H1 (cell line): ENCODE results near the gene LACTB. TPM values are rescaled to one million over a fixed set of nuclear protein-coding genes. Genes with fewer than 3 reads are reported as not detected.

Source experiments
- CTCF ChIA-PET: fragments of 300-600 bp; sonication (Branson Sonifier 250); formaldehyde crosslinking; loops from one replicate; lab custom pipeline; 2021; ENCODE audit not compliant: partially characterized antibody; lab: Charles Lee
- POLR2A ChIA-PET: fragments of 300-600 bp; sonication (Branson Sonifier 250); formaldehyde crosslinking; loops from one replicate; lab custom pipeline; 2021; ENCODE audit warnings: inconsistent platforms; ENCODE audit not compliant: partially characterized antibody; lab: Charles Lee
- DNase-seq, 2 experiments: peaks; one replicate each; pipeline versions ENCODE4 v3.0.0 to v3.0.0-alpha.2; 2010 to 2022; ENCODE audit warnings: low spot score in 2 of 2, low read depth in 1 of 2, mixed read lengths in 1 of 2
- FAIRE-seq: peaks from 2 replicates; lab custom pipeline; 2011; peaks lifted over from hg19 to GRCh38; lab: Jason Lieb, UNC
- H2AFZ ChIP-seq: 2 replicates; pipeline ENCODE4 v1.8.1; 2012; ENCODE audit warnings: low read length, inconsistent platforms
- H2AK5ac ChIP-seq: 2 replicates; pipeline ENCODE4 v1.6.1; 2013; ENCODE audit warnings: low read depth, low read length
- H2BK120ac ChIP-seq: replicated peaks from 2 replicates; pipeline ENCODE3; 2013; ENCODE audit warnings: low read depth, low read length, inconsistent platforms
- H2BK12ac ChIP-seq: 2 replicates; pipeline ENCODE4 v1.6.1; 2013; ENCODE audit warnings: low read depth, low read length
- H2BK15ac ChIP-seq: 2 replicates; pipeline ENCODE4 v1.6.1; 2013; ENCODE audit warnings: low read length
- H2BK20ac ChIP-seq: 2 replicates; pipeline ENCODE4 v1.6.1; 2013; ENCODE audit warnings: low read length
- H2BK5ac ChIP-seq: 2 replicates; pipeline ENCODE4 v1.6.1; 2013; ENCODE audit warnings: low read depth, low read length
- H3K14ac ChIP-seq: 2 replicates; pipeline ENCODE4 v1.6.1; 2013; ENCODE audit warnings: inconsistent platforms; ENCODE audit not compliant: insufficient read length
- H3K18ac ChIP-seq: 2 replicates; pipeline ENCODE4 v1.6.1; 2013; ENCODE audit warnings: low read length; ENCODE audit errors: extremely low read depth
- H3K23ac ChIP-seq: 2 replicates; pipeline ENCODE4 v1.6.1; 2013; ENCODE audit warnings: inconsistent platforms; ENCODE audit not compliant: insufficient read length
- H3K23me2 ChIP-seq: 2 replicates; pipeline ENCODE4 v1.6.1; 2013; ENCODE audit warnings: low read depth, low read length
- H3K27ac ChIP-seq: 2 replicates; pipeline ENCODE4 v1.6.1; 2011; ENCODE audit warnings: low read depth, low read length, inconsistent platforms
- H3K27me3 ChIP-seq, 4 experiments: replicated peaks in 1 of 4; 1 replicate in 1 of 4; 2 replicates in 3 of 4; pipeline versions ENCODE4 v1.6.1 to v1.8.1; 2011 to 2013; ENCODE audit warnings: low read length in 3 of 4, mild to moderate bottlenecking in 3 of 4, inconsistent platforms in 2 of 4, mixed read lengths in 2 of 4, moderate library complexity in 1 of 4; ENCODE audit not compliant: control insufficient read depth in 3 of 4, insufficient read depth in 3 of 4; ENCODE audit errors: extremely low read depth in 1 of 4
- H3K36me3 ChIP-seq, 4 experiments: 2 replicates each; pipeline versions ENCODE4 v1.6.1 to v1.8.1; 2011 to 2013; ENCODE audit warnings: mild to moderate bottlenecking in 4 of 4, low read length in 3 of 4, moderate library complexity in 2 of 4, control low read depth in 1 of 4, inconsistent platforms in 1 of 4; ENCODE audit not compliant: insufficient read depth in 4 of 4, control insufficient read depth in 2 of 4
- H3K4ac ChIP-seq: replicated peaks from 2 replicates; pipeline ENCODE3; 2013; ENCODE audit warnings: low read length, low read depth, mixed read lengths, inconsistent platforms; ENCODE audit not compliant: insufficient read length
- H3K4me1 ChIP-seq, 4 experiments: replicated peaks in 1 of 4; 1 replicate in 1 of 4; 2 replicates in 3 of 4; pipeline versions ENCODE4 v1.6.1 to v1.8.1; 2011 to 2013; ENCODE audit warnings: low read length in 3 of 4, inconsistent platforms in 2 of 4, mixed read lengths in 1 of 4; ENCODE audit not compliant: insufficient read depth in 4 of 4, control insufficient read depth in 3 of 4
- H3K4me2 ChIP-seq, 2 experiments: 2 replicates each; pipeline versions ENCODE4 v1.6.1 to v1.8.1; 2011 to 2013; ENCODE audit warnings: low read depth in 2 of 2, low read length in 2 of 2, control low read depth in 1 of 2, inconsistent platforms in 1 of 2, mild to moderate bottlenecking in 1 of 2; ENCODE audit not compliant: insufficient read depth in 1 of 2
- H3K4me3 ChIP-seq, 4 experiments: fragments of 200-600, 300-600 bp in 1 of 4; sonication (generic), shearing (Covaris generic), sonication (Bioruptor Twin) in 1 of 4; 2 replicates each; pipeline versions ENCODE4 v1.5.1 to v1.8.1; 2011 to 2016; ENCODE audit warnings: low read length in 4 of 4, low read depth in 3 of 4, control low read depth in 2 of 4, inconsistent platforms in 2 of 4, mild to moderate bottlenecking in 2 of 4, mixed read lengths in 1 of 4, moderate library complexity in 1 of 4; ENCODE audit not compliant: insufficient read depth in 2 of 4; ENCODE audit errors: extremely low read depth in 1 of 4
- H3K56ac ChIP-seq: replicated peaks from 2 replicates; pipeline ENCODE3; 2013; ENCODE audit warnings: low read depth, mild to moderate bottlenecking, mixed read lengths, low read length, inconsistent platforms; ENCODE audit not compliant: insufficient read length
- H3K79me1 ChIP-seq: 2 replicates; pipeline ENCODE4 v1.6.1; 2013; ENCODE audit warnings: low read depth, low read length, control low read depth
- H3K79me2 ChIP-seq, 2 experiments: 2 replicates each; pipeline versions ENCODE4 v1.6.1 to v1.8.1; 2012 to 2013; ENCODE audit warnings: low read length in 2 of 2, mild to moderate bottlenecking in 2 of 2, inconsistent platforms in 1 of 2; ENCODE audit not compliant: insufficient read depth in 2 of 2, control insufficient read depth in 1 of 2
- H3K9ac ChIP-seq, 4 experiments: replicated peaks in 1 of 4; 1 replicate in 1 of 4; 2 replicates in 3 of 4; pipeline versions ENCODE4 v1.6.1 to v1.8.1; 2011 to 2013; ENCODE audit warnings: low read depth in 3 of 4, low read length in 3 of 4, control low read depth in 2 of 4, mild to moderate bottlenecking in 2 of 4, moderate library complexity in 2 of 4, inconsistent platforms in 1 of 4; ENCODE audit errors: extremely low read depth in 1 of 4
- H3K9me3 ChIP-seq, 2 experiments: 2 replicates each; pipeline versions ENCODE4 v1.6.1 to v1.8.1; 2012 to 2013; ENCODE audit warnings: mild to moderate bottlenecking in 2 of 2, moderate library complexity in 2 of 2, control low read depth in 1 of 2, inconsistent platforms in 1 of 2, low read depth in 1 of 2, low read length in 1 of 2, mixed read lengths in 1 of 2; ENCODE audit not compliant: insufficient read depth in 2 of 2
- H4K20me1 ChIP-seq, 2 experiments: replicated peaks in 1 of 2; 2 replicates each; pipeline versions ENCODE3 to v1.8.1; 2011 to 2013; ENCODE audit warnings: inconsistent platforms in 2 of 2, low read length in 2 of 2, mild to moderate bottlenecking in 1 of 2; ENCODE audit not compliant: insufficient read depth in 2 of 2, control insufficient read depth in 1 of 2
- H4K5ac ChIP-seq: 2 replicates; pipeline ENCODE4 v1.6.1; 2013; ENCODE audit warnings: low read length, low read depth, mixed read lengths, inconsistent platforms; ENCODE audit not compliant: insufficient read length
- H4K8ac ChIP-seq: 2 replicates; pipeline ENCODE4 v1.8.0; 2013; ENCODE audit warnings: mild to moderate bottlenecking, moderate library complexity, low read length, inconsistent platforms; ENCODE audit not compliant: insufficient read depth; ENCODE audit errors: extremely low read depth
- H4K91ac ChIP-seq: replicated peaks from 2 replicates; pipeline ENCODE3; 2013; ENCODE audit warnings: low read length, mixed read lengths, inconsistent platforms; ENCODE audit not compliant: insufficient read length
- BACH1 ChIP-seq: IDR thresholded peaks from 2 replicates; pipeline ENCODE4 v1.6.1; 2012; ENCODE audit warnings: low read length, improper control_type of control experiment
- CHD2 ChIP-seq: IDR thresholded peaks from 2 replicates; pipeline ENCODE4 v1.6.1; 2012; ENCODE audit warnings: low read length, improper control_type of control experiment
- TBP ChIP-seq: IDR thresholded peaks from 2 replicates; pipeline ENCODE4 v1.6.1; 2011; ENCODE audit warnings: low read depth, low read length, improper control_type of control experiment
- WGBS, 2 experiments: shearing (Covaris generic) in 1 of 2; methylation state at CpG; one replicate each; pipeline versions ENCODE4 v1.1.6 to v1.1.7; 2013 to 2015; ENCODE audit warnings: low lambda C conversion rate in 2 of 2, mixed read lengths in 2 of 2, inconsistent platforms in 1 of 2, low coverage in 1 of 2, missing lambda C conversion rate in 1 of 2; ENCODE audit not compliant: insufficient replicate concordance in 2 of 2, insufficient coverage in 1 of 2, insufficient read length in 1 of 2; ENCODE audit errors: extremely low coverage in 1 of 2, missing lambda C conversion rate in 1 of 2; 5-methylcytosine and 5-hydroxymethylcytosine counted together
- polyA plus RNA-seq, 7 experiments: library from polyadenylated mRNA; depleted of rRNA in 3 of 7; stranded (reverse) in 5 of 7; unstranded in 2 of 7; fragments of >200 nt in 5 of 7; fragments of 200-250 nt in 2 of 7; gene quantifications; 1 replicate in 5 of 7; 2 replicates in 1 of 7; 4 replicates in 1 of 7; pipeline versions ENCODE4 v1.2.1 to v1.2.3, GENCODE V29; 2011 to 2013; ENCODE audit warnings: missing spikeins in 2 of 7, mixed read lengths in 2 of 7
- total RNA-seq: library from RNA; stranded (reverse); fragmentation: NEBNext Ultra II Directional; extraction: Animal tissue kit (Norgen Biotek cat#: 25700); gene quantifications from 2 replicates; pipeline ENCODE4 v1.2.1, GENCODE V29; 2021
- TF ChIP-seq, protein P1 (sequence below): IDR thresholded peaks from 2 replicates; pipeline ENCODE4 v1.6.1; 2011; ENCODE audit warnings: low read depth, mild to moderate bottlenecking, low read length; ENCODE audit not compliant: insufficient read depth

Gene LACTB
- total and polyA plus RNA-seq, 2 of the 8 experiments (the other 6 are each of a cell fraction or from before 2014, with no cell fraction given) = 5.8 to 14.9 TPM

DNA sequence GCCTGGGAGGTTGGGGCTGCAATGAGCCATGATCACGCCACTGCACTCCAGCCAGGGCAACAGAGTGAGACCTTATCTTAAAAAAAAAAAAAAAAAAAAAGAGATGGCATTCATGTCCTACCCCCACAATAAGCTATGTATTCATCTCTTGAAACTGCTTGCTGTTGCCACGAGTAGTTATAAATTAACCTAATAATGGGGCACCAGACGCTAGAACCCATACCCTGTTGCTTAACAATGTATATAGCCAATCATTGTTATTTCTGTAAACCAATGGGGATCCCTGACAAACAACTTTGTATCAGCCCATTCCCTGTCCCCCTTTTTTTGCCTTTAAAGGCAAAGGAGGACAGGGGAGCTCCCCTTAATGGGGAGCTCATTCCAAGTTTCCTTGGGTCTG lies 2.8 kb upstream of the LACTB start:
- no peak overlapping the region for H2BK5ac ChIP-seq
- POLR2A ChIA-PET = interaction anchor here (1.1 kb wide), 1 partner anchor 70 kb away, joined by 3 read pairs; no protein-coding TSS in a partner anchor
- H3K14ac ChIP-seq = no peak overlapping the region
- H3K27ac ChIP-seq = no peak overlapping the region
- no peak overlapping the region for H3K4me3 ChIP-seq
- H3K4me1 ChIP-seq = peaks cover 0 to 4% (median 3%) of the 10 kb centered on the region in 4 experiments; a peak in 1 of 7 replicates
- CTCF ChIA-PET = interaction anchor here (1.1 to 1.2 kb wide), 2 partner anchors 125 to 303 kb away, joined by 3 read pairs; no protein-coding TSS in a partner anchor
- H3K9ac ChIP-seq = no peak overlapping the region
- H4K8ac ChIP-seq = no peak overlapping the region
- FAIRE-seq (no peak), DNase-seq (no peak)
- H4K5ac ChIP-seq = no peak overlapping the region
- no peak overlapping the region for H3K4ac ChIP-seq
- no peak overlapping the region for H2BK15ac ChIP-seq
- no peaks in the 10 kb centered on the region for H3K79me1 ChIP-seq
- no peaks in the 10 kb centered on the region for H4K20me1 ChIP-seq
- no peak overlapping the region for H2AK5ac ChIP-seq
- H3K79me2 ChIP-seq = no peaks in the 10 kb centered on the region
- no peak overlapping the region for H2AFZ ChIP-seq
- no peak overlapping the region for H2BK20ac ChIP-seq
- H2BK120ac ChIP-seq = no peak overlapping the region
- peaks cover 0 to 5% of the 10 kb centered on the region in 2 experiments; a peak in 1 of 4 replicates for H3K9me3 ChIP-seq
- H3K18ac ChIP-seq = no peak overlapping the region
- H3K23me2 ChIP-seq = peaks cover 3% of the 10 kb centered on the region
- no peak overlapping the region for H4K91ac ChIP-seq
- no peak overlapping the region for H3K56ac ChIP-seq
- H3K36me3 ChIP-seq = no peaks in the 10 kb centered on the region
- WGBS, 2 experiments = 90% methylated on average over 2 of the region's 3 CpGs; no CpG with 5 or more reads in 1 of the 2 experiments
- no peaks in the 10 kb centered on the region for H3K27me3 ChIP-seq
- H3K23ac ChIP-seq = no peak overlapping the region
- H3K4me2 ChIP-seq = no peak overlapping the region
- no peak overlapping the region for H2BK12ac ChIP-seq
- TF ChIP-seq BACH1 (no peak), TBP (no peak), CHD2 (no peak)
- TF ChIP-seq, protein P1, sequence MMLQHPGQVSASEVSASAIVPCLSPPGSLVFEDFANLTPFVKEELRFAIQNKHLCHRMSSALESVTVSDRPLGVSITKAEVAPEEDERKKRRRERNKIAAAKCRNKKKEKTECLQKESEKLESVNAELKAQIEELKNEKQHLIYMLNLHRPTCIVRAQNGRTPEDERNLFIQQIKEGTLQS = no peak
